A549 treated with GW870086 at 1 μM for 4 hours (cell line): ENCODE data around the gene NRN1L. TPM values are rescaled to one million over a fixed set of nuclear protein-coding genes. Genes with fewer than 3 reads are reported as not detected.

Experiments
- total RNA-seq: library from RNA; stranded (reverse); fragments of 200-300 nt; extraction: Qiagen RNA extraction; gene quantifications from 5 replicates; pipeline ENCODE4 v1.2.3, GENCODE V29; 2022; ENCODE audit warnings: low read depth

Gene NRN1L
- total RNA-seq, result 0.28 to 0.52 TPM in 2 of 5 replicates, not detected in the others

DNA sequence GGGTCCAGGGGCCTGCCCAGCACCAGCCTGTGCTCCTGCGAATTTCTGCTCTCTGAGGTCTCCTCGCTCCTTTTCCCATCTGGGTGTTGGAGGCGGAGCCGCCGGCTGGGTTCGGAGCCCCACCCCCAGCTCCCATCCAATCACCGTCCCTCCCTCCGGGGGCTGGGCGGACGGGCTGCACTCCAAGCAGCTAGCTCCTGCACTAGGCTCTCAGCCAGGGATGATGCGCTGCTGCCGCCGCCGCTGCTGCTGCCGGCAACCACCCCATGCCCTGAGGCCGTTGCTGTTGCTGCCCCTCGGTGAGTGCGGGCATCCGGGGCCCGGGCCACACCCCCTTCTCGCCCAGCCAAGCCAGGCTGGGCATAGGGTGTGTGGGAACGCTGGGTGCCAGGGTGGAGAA is at the start of gene NRN1L:
Gene NRN1L (plus strand): TSS at position 202 of the 400 bp plus-strand sequence. CDS start 19 bp downstream, at position 221.

DNA sequence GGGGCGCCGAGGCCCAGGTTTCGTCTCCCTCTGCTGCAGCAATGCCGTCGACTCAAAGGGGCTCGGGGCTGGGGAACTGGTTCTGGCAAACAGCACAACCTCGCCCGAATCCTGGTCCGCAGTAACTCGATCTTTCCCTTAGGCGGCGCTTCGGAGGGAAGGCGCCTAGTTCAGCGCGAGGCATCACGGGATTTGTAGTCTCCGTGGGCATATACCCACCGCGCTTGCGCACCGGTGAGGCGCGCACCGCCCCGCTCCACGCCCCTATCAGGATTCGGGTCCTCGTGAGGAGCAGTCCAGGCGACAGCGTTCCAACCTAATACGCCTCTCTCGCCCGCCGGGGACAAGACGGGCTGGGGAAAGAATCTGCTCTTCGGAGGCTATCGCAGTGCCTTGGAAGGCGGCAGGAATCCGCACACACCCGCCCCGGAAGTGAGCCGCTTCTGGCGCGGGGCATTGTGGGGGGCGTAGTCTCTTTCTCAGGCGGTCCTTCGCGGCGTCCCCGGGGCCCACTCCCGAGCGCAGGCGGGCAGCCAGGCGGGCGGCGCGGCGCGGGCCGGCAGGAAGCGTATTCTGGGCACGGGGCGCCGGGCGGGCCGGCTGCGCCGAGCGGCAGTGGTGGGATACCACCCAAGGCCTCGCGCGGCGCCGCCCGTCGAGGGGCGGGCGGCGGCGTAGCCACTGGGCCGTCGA is 42.7 kb upstream of the NRN1L start, which contains the start of gene THAP11:
Gene THAP11 (plus strand): TSS at position 505 of the 693 bp plus-strand sequence. CDS start 235 bp downstream, outside the sequence.

DNA sequence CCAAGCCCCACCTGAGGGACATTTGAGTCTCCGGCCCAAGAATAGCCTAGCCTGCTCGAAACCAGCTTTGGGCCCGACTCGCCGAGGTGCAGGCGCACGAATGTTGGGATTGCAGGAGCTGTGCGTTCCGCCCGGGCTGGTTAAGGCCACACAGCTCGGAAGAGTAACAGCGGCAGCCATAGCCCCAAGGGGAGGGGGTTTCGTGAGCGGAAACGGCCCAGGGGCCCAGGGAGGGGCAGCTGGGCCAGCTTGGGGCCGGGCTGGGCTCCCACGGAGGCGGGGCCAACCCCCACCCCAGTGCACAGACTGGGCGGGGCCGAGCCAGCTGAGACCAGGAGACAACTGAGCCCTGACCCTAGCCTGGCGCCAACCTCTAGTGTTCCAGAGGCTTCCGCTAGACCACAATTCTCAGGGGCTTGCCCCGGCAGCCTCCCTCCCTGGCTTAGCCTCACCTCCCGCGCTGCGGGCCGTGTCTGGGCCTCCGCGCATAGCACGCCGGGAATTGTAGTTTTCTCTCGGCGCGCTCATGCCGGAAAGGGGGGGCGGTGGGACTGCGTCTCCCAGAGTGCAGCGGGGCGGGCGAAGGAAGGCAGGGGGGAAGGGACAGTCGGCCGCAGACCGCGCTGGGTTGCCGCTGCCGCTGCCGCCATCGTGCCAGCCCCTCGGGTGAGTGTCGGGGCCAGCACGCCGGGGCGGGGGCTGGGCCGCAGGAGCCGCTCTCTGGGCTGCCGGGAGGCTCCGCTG is 38.2 kb upstream of the NRN1L start, which contains the start of gene NUTF2:
Gene NUTF2 (plus strand): TSS at position 614 of the 744 bp plus-strand sequence. CDS start 18,198 bp downstream, outside the sequence.

DNA sequence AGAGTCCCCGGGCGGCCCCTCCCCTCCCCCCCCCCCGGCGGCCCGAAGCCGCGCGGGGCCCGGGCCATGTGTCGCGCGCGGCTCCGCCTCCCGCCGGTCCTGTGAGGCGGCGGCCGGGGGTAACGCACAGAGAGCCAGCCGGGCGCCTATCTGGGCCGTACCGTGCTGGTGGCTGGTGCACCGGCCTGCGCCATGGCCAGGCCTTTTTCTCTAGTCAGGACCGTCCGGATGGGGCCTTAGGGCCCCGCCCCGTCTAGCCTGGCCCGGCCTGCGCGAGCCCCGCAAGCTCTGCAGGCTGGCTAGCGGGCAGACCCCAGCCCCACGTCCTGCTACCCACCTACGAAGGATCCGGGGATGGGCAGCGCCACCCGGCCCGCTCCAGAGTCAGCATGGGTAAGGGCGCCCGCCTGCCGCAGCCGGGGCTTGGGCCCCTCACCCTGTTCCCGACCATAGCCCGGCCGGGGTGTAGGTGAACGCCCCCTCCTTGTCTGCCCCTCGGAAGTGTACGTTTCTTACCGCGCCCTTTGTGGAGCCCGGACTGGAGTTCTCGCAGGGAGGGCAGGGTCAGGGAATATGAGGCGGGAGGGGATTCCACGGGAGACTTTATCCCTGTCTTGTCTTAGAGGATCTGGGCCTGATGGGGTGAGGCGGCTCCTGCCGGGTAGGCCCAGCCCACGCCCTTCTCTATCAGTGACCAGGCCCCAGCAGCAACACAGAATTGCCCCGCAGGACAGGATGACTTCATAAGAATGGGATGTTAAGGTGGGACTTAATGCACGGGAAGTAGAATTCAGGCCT is 37.4 kb upstream of the NRN1L start, which contains the start of gene CENPT:
Gene CENPT (minus strand): TSS at position 630 of the 798 bp plus-strand sequence. CDS start 13,834 bp downstream, outside the sequence.

DNA sequence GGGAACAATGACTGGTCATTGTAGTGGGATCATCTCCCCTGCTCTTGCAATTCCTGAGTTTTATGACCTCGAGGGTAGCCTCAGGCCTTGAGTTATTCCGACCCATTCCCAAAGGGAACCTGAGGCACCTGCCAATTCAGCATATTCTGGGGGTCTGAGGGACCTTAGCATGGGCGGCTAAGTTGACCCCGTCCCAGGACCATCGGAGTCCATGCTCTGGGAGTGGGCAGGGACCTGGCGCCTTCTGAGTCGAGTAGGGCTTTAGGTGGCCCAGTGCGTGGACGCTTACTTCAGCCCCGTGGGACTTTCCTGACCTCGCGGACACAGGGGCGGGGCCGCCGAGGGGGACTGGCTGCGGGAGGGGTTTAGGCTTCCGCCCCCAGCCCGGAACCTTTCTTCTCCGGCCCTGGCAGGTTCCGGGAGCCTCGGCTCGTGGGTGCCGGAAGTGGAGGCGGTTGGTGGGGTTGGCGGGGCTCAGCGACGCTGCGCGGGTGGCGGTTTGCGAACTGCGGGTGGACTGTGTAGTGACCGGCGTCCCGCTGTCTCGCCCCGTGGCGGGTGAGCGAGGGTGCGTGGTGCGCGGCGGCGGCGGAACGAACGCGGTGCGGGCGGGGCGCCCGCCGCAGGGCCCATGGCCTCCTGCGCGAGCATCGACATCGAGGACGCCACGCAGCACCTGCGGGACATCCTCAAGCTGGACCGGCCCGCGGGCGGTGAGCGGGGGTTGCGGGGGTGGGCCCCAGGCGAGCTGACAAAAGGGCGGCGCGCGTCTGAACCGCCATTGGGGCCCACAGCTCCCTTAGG is 11.9 kb upstream of the NRN1L start, which contains the start of gene EDC4:
Gene EDC4 (plus strand): TSS at position 422 of the 804 bp plus-strand sequence. CDS start 210 bp downstream, at position 632.

DNA sequence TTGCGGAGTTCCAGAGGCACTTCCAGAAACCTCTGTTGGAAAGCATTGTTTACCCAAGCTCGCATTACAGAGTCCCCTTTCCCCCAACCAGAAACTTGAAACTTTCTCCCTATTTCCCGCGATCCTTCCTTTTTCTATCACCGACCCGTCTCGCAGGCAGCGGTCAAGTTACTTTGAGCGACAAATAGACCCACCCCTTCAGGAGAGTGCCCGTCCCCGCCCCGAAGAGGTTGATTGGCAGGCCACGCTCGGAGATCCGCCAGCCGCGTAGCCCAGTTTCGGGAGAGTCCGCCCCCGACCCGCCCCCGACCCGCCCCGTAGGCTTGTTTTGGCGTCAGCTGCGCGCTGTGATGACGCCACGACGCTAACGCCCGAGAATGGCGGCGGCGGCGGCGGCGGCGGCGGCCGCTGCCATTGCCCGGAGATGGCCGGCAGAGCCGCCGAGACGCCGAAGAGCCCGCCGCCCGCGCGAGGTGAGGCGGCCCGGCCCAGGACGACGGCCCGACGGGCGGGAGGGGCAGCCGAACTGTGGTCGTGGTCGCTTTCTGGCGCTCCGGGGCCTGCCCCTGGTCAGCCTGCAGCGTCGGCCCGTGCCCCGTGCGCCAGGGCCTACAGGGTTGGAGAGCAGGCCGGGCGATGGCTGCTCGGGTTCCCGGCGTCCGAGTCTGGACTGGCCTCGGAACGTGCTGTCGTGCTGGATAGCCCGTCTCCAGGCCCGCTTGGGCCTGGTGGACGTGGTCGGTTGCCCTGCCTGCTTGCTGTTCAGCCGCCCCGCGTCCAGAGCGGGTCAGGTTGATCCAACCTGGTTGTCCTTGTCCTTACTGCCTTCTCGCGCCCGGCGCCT is 8.4 kb downstream of the NRN1L start, which contains the start of gene PSKH1:
Gene PSKH1 (plus strand): TSS at position 356 of the 844 bp plus-strand sequence. CDS start 15,496 bp downstream, outside the sequence.

DNA sequence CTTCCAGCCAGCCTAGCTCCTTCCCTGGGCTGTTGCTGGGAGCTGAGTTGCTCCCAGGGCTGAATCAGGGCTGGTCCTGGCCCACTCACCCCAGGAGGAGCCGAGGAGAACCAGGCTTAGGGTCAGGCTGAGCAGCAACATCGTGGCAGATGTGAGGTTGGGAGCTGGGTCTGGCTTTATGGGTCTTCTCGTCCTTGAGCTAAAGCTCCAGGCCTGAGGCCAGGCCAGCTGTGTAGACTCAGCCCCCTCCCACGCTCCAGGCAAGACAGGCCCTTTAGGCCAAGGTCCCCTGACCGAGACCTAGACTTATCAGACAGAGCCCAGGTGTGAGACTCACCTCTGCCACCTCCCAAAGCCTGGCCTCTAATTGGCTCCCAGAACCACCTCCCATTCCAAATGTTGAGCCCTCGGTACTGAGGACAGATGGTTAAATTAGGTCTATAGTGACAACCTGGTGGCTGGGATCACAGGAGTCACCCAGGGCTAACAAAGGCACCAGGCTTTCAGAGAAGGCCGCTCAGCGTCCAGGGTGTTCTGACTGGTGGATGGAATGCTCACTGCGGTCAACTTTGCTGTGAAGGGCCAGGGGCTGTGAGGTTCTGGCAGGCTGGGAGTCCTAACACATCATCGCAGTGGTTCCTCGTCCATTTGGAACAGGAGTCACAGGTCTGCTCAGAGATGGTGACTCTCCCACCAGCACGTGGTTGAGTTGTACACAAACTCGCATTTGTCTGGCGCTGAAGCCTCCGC is 47.2 kb downstream of the NRN1L start, which contains the start of gene CTRL:
Gene CTRL (minus strand): TSS at position 151 of the 750 bp plus-strand sequence. CDS start 10 bp downstream, at position 141.

Other genes starting within 250 kb of the NRN1L start
- 1.3 to 2.1 TPM (median 1.7 TPM) in 5 replicates for gene CARMIL2, start 239.7 kb upstream of the NRN1L start, total RNA-seq
- 31.1 to 35.3 TPM (median 34.4 TPM) in 5 replicates for gene ACD, start 224.6 kb upstream of the NRN1L start, total RNA-seq
- gene PARD6A, start 223.9 kb upstream of the NRN1L start, total RNA-seq, result 1.5 to 2.6 TPM (median 2.3 TPM) in 5 replicates
- gene ENKD1, start 218.1 kb upstream of the NRN1L start, total RNA-seq, result 7.7 to 12.2 TPM (median 11.1 TPM) in 5 replicates
- 0.12 to 0.14 TPM in 2 of 5 replicates, not detected in the others for gene C16orf86, start 218.1 kb upstream of the NRN1L start, total RNA-seq
- 16.0 to 18.1 TPM (median 16.9 TPM) in 5 replicates for gene GFOD2, start 165.6 kb upstream of the NRN1L start, total RNA-seq
- gene RANBP10, start 78.3 kb upstream of the NRN1L start, total RNA-seq, result 7.4 to 9.5 TPM (median 8.3 TPM) in 5 replicates
- 0.29 to 0.53 TPM (median 0.41 TPM) in 5 replicates for gene TSNAXIP1, start 78.0 kb upstream of the NRN1L start, total RNA-seq
- gene THAP11, start 42.6 kb upstream of the NRN1L start, total RNA-seq, result 26.3 to 42.4 TPM (median 39.3 TPM) in 5 replicates
- gene NUTF2, start 38.0 kb upstream of the NRN1L start, total RNA-seq, result 228 to 243 TPM (median 238 TPM) in 5 replicates
- gene CENPT, start 37.2 kb upstream of the NRN1L start, total RNA-seq, result 25.7 to 30.8 TPM (median 27.4 TPM) in 5 replicates
- gene EDC4, start 11.8 kb upstream of the NRN1L start, total RNA-seq, result 44.9 to 65.1 TPM (median 60.7 TPM) in 5 replicates
- gene PSKH1, start 8.4 kb downstream of the NRN1L start, total RNA-seq, result 12.7 to 18.9 TPM (median 14.8 TPM) in 5 replicates
- 1.0 to 2.1 TPM (median 1.7 TPM) in 5 replicates for gene CTRL, start 47.0 kb downstream of the NRN1L start, total RNA-seq
- 42.5 to 60.5 TPM (median 50.4 TPM) in 5 replicates for gene PSMB10, start 52.0 kb downstream of the NRN1L start, total RNA-seq
- gene LCAT, start 59.2 kb downstream of the NRN1L start, total RNA-seq, result 8.3 to 12.6 TPM (median 11.0 TPM) in 5 replicates
- 26.5 to 36.3 TPM (median 30.8 TPM) in 5 replicates for gene SLC12A4, start 83.8 kb downstream of the NRN1L start, total RNA-seq
- not detected in 5 replicates for gene DPEP3, start 95.6 kb downstream of the NRN1L start, total RNA-seq
- not detected in 5 replicates for gene DPEP2, start 114.6 kb downstream of the NRN1L start, total RNA-seq
- not detected in 5 replicates for gene DPEP2NB, start 131.0 kb downstream of the NRN1L start, total RNA-seq
- gene DDX28, start 138.3 kb downstream of the NRN1L start, total RNA-seq, result 18.0 to 21.4 TPM (median 19.4 TPM) in 5 replicates
- gene DUS2, start 138.4 kb downstream of the NRN1L start, total RNA-seq, result 15.1 to 17.6 TPM (median 16.6 TPM) in 5 replicates
- gene NFATC3, start 200.5 kb downstream of the NRN1L start, total RNA-seq, result 12.2 to 16.3 TPM (median 14.6 TPM) in 5 replicates